GM21786 (cell line): ENCODE measurements around the gene RBPJ.

ENCODE experiments used
- ATAC-seq: cut with Tn5 transposase; IDR thresholded peaks from one replicate; pipeline ENCODE4 v1.9.1; 2021; ENCODE audit not compliant: unreplicated experiment

The RBPJ gene

GRCh38 chr4:26320538-26321372 is at the start of gene RBPJ:
RBPJ (plus strand) TSS chr4:26321014; CDS start chr4:26321029, 15 bp downstream.
- peak; percentile 21 for ATAC-seq

- no peak for ATAC-seq
Measured at GRCh38 chr4:26271703-26272102, 49.1 kb upstream of the RBPJ start.

GRCh38 chr4:26272654-26273615 is 47.9 kb upstream of the RBPJ start:
- ATAC-seq: no peak

- ATAC-seq: no peak
Measured at GRCh38 chr4:26273616-26273980, 47.2 kb upstream of the RBPJ start.

GRCh38 chr4:26275281-26275680 is 45.5 kb upstream of the RBPJ start:
- ATAC-seq: no peak

- no peak for ATAC-seq
Measured at GRCh38 chr4:26279446-26279845, 41.4 kb upstream of the RBPJ start.

GRCh38 chr4:26281881-26282280 is 38.9 kb upstream of the RBPJ start:
- ATAC-seq: no peak

GRCh38 chr4:26284536-26284935 is 36.3 kb upstream of the RBPJ start:
- no peak for ATAC-seq

- ATAC-seq: no peak
Measured at GRCh38 chr4:26285272-26285671, 35.5 kb upstream of the RBPJ start.

- no peak for ATAC-seq
Measured at GRCh38 chr4:26287756-26288155, 33.1 kb upstream of the RBPJ start.

GRCh38 chr4:26288355-26288909 is 32.4 kb upstream of the RBPJ start:
- peak; percentile 86 for ATAC-seq

GRCh38 chr4:26289401-26289800 is 31.4 kb upstream of the RBPJ start:
- ATAC-seq: no peak

GRCh38 chr4:26290321-26290720 is 30.5 kb upstream of the RBPJ start:
- no peak for ATAC-seq

- no peak for ATAC-seq
Measured at GRCh38 chr4:26294904-26295303, 25.9 kb upstream of the RBPJ start.

GRCh38 chr4:26296021-26296420 is 24.8 kb upstream of the RBPJ start:
- ATAC-seq: no peak

- no peak for ATAC-seq
Measured at GRCh38 chr4:26296514-26296913, 24.3 kb upstream of the RBPJ start.

GRCh38 chr4:26297219-26297618 is 23.6 kb upstream of the RBPJ start:
- ATAC-seq: no peak

GRCh38 chr4:26298198-26298947 is 22.4 kb upstream of the RBPJ start:
- ATAC-seq: no peak

- peak; percentile 90 for ATAC-seq
Measured at GRCh38 chr4:26299254-26299882, 21.4 kb upstream of the RBPJ start.
